GM12874 (cell line): ENCODE measurements around the gene ADPRM.

ENCODE experiments used
- CTCF ChIP-seq: IDR thresholded peaks from 2 replicates; pipeline ENCODE4 v1.5.1; 2011; ENCODE audit warnings: low read depth, mild to moderate bottlenecking, control low read depth, low read length, moderate library complexity; ENCODE audit not compliant: insufficient read depth

Gene ADPRM

GRCh38 chr17:10743316-10744009 is 46.1 kb downstream of the ADPRM start:
- TF ChIP-seq CTCF, result no peak

- TF ChIP-seq CTCF, result no peak
Observed at GRCh38 chr17:10744501-10745000, 47.2 kb downstream of the ADPRM start.

- no peak for TF ChIP-seq CTCF
Observed at GRCh38 chr17:10745231-10745630, 47.8 kb downstream of the ADPRM start.

- TF ChIP-seq CTCF, result no peak
Observed at GRCh38 chr17:10748531-10749181, 51.3 kb downstream of the ADPRM start.

GRCh38 chr17:10750210-10750609 is 52.8 kb downstream of the ADPRM start:
- TF ChIP-seq CTCF, result no peak

- TF ChIP-seq CTCF, result no peak
Observed at GRCh38 chr17:10751563-10751962, 54.2 kb downstream of the ADPRM start.

- no peak for TF ChIP-seq CTCF
Observed at GRCh38 chr17:10752696-10753095, 55.3 kb downstream of the ADPRM start.
